ENCODE measurements around the gene MAB21L2. TPM values are rescaled to one million over a fixed set of nuclear protein-coding genes. Genes with fewer than 3 reads are reported as not detected.

MAB21L2 gene
- total RNA-seq, 5 donors from 2014 or later (not counting 1 experiment from before 2014, with no cell fraction given), result not detected

GRCh38 chr4:150584111-150584915 lies 2.4 kb downstream of the MAB21L2 start:
- Histone ChIP-seq H3K27ac (ENCODE audit: low read length) (no peak overlapping the region), H3K27me3 (replicated peaks in 1 of 2; ENCODE audit: control insufficient read depth in 2 of 2, extremely low read depth in 1 of 2, insufficient read depth in 2 of 2, low read length in 1 of 2) (no peaks in the 10 kb centered on the region), H3K36me3 (ENCODE audit: control insufficient read depth in 2 of 2, extremely low read depth in 1 of 2, insufficient read depth in 1 of 2, low read length in 1 of 2) (peaks cover 5 to 29% of the 10 kb centered on the region in 2 donors), H3K9me3 (no peaks in the 10 kb centered on the region), H3K4me1 (ENCODE audit: control insufficient read depth in 1 of 2, extremely low read depth in 1 of 2, insufficient read depth in 2 of 2, low read length in 2 of 2) (no peaks in the 10 kb centered on the region), H3K4me3 (ENCODE audit: control insufficient read depth in 1 of 2, extremely low read depth in 1 of 2, low read length in 1 of 2) (no peak overlapping the region)
- H3K27ac Mint-ChIP-seq, result no peak overlapping the region
- CTCF ChIA-PET, result no interaction called here
- no peak for ATAC-seq (replicated peaks in 1 of 4)
- peaks cover 76% of the 10 kb centered on the region for H3K36me3 Mint-ChIP-seq
- no peak overlapping the region for H3K4me3 Mint-ChIP-seq
- H3K9me3 Mint-ChIP-seq, result no peaks in the 10 kb centered on the region
- no peak for DNase-seq
- no peaks in the 10 kb centered on the region for H3K4me1 Mint-ChIP-seq
- POLR2A ChIA-PET, result no interaction called here
- 100% methylated on average over 1 of the region's 11 CpGs for WGBS (ENCODE audit: insufficient coverage)
- no peaks in the 10 kb centered on the region for H3K27me3 Mint-ChIP-seq

- Histone ChIP-seq H3K27me3 (replicated peaks in 1 of 2; ENCODE audit: control insufficient read depth in 2 of 2, extremely low read depth in 1 of 2, insufficient read depth in 2 of 2, low read length in 1 of 2) (no peaks in the 10 kb centered on the region), H3K9me3 (no peaks in the 10 kb centered on the region), H3K4me3 (ENCODE audit: control insufficient read depth in 1 of 2, extremely low read depth in 1 of 2, low read length in 1 of 2) (no peak overlapping the region), H3K4me1 (ENCODE audit: control insufficient read depth in 1 of 2, extremely low read depth in 1 of 2, insufficient read depth in 2 of 2, low read length in 2 of 2) (no peaks in the 10 kb centered on the region), H3K36me3 (ENCODE audit: control insufficient read depth in 2 of 2, extremely low read depth in 1 of 2, insufficient read depth in 1 of 2, low read length in 1 of 2) (peaks cover 5 to 34% of the 10 kb centered on the region in 2 donors), H3K27ac (ENCODE audit: low read length) (no peak overlapping the region)
- ATAC-seq (replicated peaks in 1 of 4) (no peak), DNase-seq (no peak)
- ChIA-PET POLR2A (no interaction called here), CTCF (no interaction called here)
- no CpG with 5 or more reads among the region's 1 CpG for WGBS (ENCODE audit: insufficient coverage)
- Mint-ChIP-seq H3K4me1 (no peaks in the 10 kb centered on the region), H3K36me3 (peaks cover 72% of the 10 kb centered on the region), H3K27me3 (no peaks in the 10 kb centered on the region), H3K4me3 (no peak overlapping the region), H3K9me3 (no peaks in the 10 kb centered on the region), H3K27ac (peak overlapping the region; percentile 23 to 58)
Measured at GRCh38 chr4:150585611-150586010, 3.7 kb downstream of the MAB21L2 start.

- Histone ChIP-seq H3K4me1 (ENCODE audit: control insufficient read depth in 1 of 2, extremely low read depth in 1 of 2, insufficient read depth in 2 of 2, low read length in 2 of 2) (no peaks in the 10 kb centered on the region), H3K4me3 (ENCODE audit: control insufficient read depth in 1 of 2, extremely low read depth in 1 of 2, low read length in 1 of 2) (no peak overlapping the region), H3K9me3 (no peaks in the 10 kb centered on the region), H3K27me3 (replicated peaks in 1 of 2; ENCODE audit: control insufficient read depth in 2 of 2, extremely low read depth in 1 of 2, insufficient read depth in 2 of 2, low read length in 1 of 2) (no peaks in the 10 kb centered on the region), H3K36me3 (ENCODE audit: control insufficient read depth in 2 of 2, extremely low read depth in 1 of 2, insufficient read depth in 1 of 2, low read length in 1 of 2) (peaks cover 5 to 34% of the 10 kb centered on the region in 2 donors), H3K27ac (ENCODE audit: low read length) (no peak overlapping the region)
- no peak overlapping the region for H3K4me3 Mint-ChIP-seq
- no peak for ATAC-seq (replicated peaks in 1 of 4)
- no peaks in the 10 kb centered on the region for H3K9me3 Mint-ChIP-seq
- H3K27ac Mint-ChIP-seq, result peak overlapping the region; percentile 23 to 78
- no peaks in the 10 kb centered on the region for H3K27me3 Mint-ChIP-seq
- POLR2A ChIA-PET, result no interaction called here
- H3K4me1 Mint-ChIP-seq, result no peaks in the 10 kb centered on the region
- CTCF ChIA-PET, result no interaction called here
- DNase-seq, result no peak
- peaks cover 70% of the 10 kb centered on the region for H3K36me3 Mint-ChIP-seq
Measured at GRCh38 chr4:150586162-150586810, 4.3 kb downstream of the MAB21L2 start.

GRCh38 chr4:150588316-150588715 lies 6.4 kb downstream of the MAB21L2 start:
- Mint-ChIP-seq H3K27me3 (no peaks in the 10 kb centered on the region), H3K4me3 (no peak overlapping the region), H3K4me1 (no peaks in the 10 kb centered on the region), H3K36me3 (peaks cover 50% of the 10 kb centered on the region), H3K27ac (peak overlapping the region in 1 of 2 donors; percentile 41), H3K9me3 (no peaks in the 10 kb centered on the region)
- H3K4me3 ChIP-seq (ENCODE audit: control insufficient read depth in 1 of 2, extremely low read depth in 1 of 2, low read length in 1 of 2), result no peak overlapping the region
- WGBS (ENCODE audit: insufficient coverage), result no CpG with 5 or more reads among the region's 1 CpG
- H3K9me3 ChIP-seq, result no peaks in the 10 kb centered on the region
- POLR2A ChIA-PET, result interaction anchor here (0.5 to 0.6 kb wide), 2 partner anchors 421 to 498 kb away, joined by 4 read pairs; no protein-coding TSS in a partner anchor
- CTCF ChIA-PET, result no interaction called here
- no peaks in the 10 kb centered on the region for H3K4me1 ChIP-seq (ENCODE audit: control insufficient read depth in 1 of 2, extremely low read depth in 1 of 2, insufficient read depth in 2 of 2, low read length in 2 of 2)
- no peak overlapping the region for H3K27ac ChIP-seq (ENCODE audit: low read length)
- H3K27me3 ChIP-seq (replicated peaks in 1 of 2; ENCODE audit: control insufficient read depth in 2 of 2, extremely low read depth in 1 of 2, insufficient read depth in 2 of 2, low read length in 1 of 2), result no peaks in the 10 kb centered on the region
- DNase-seq (no peak), ATAC-seq (replicated peaks in 1 of 4) (no peak)
- H3K36me3 ChIP-seq (ENCODE audit: control insufficient read depth in 2 of 2, extremely low read depth in 1 of 2, insufficient read depth in 1 of 2, low read length in 1 of 2), result peaks cover 0 to 22% of the 10 kb centered on the region in 2 donors

GRCh38 chr4:150589157-150589556 lies 7.2 kb downstream of the MAB21L2 start:
- ChIA-PET POLR2A (no interaction called here), CTCF (no interaction called here)
- Mint-ChIP-seq H3K36me3 (peaks cover 42% of the 10 kb centered on the region), H3K4me3 (no peak overlapping the region), H3K9me3 (no peaks in the 10 kb centered on the region), H3K4me1 (no peaks in the 10 kb centered on the region), H3K27me3 (no peaks in the 10 kb centered on the region), H3K27ac (no peak overlapping the region)
- no peaks in the 10 kb centered on the region for H3K27me3 ChIP-seq (replicated peaks in 1 of 2; ENCODE audit: control insufficient read depth in 2 of 2, extremely low read depth in 1 of 2, insufficient read depth in 2 of 2, low read length in 1 of 2)
- no peak overlapping the region for H3K27ac ChIP-seq (ENCODE audit: low read length)
- H3K4me1 ChIP-seq (ENCODE audit: control insufficient read depth in 1 of 2, extremely low read depth in 1 of 2, insufficient read depth in 2 of 2, low read length in 2 of 2), result no peaks in the 10 kb centered on the region
- H3K4me3 ChIP-seq (ENCODE audit: control insufficient read depth in 1 of 2, extremely low read depth in 1 of 2, low read length in 1 of 2), result no peak overlapping the region
- no CpG with 5 or more reads among the region's 2 CpGs for WGBS (ENCODE audit: insufficient coverage)
- H3K9me3 ChIP-seq, result no peaks in the 10 kb centered on the region
- H3K36me3 ChIP-seq (ENCODE audit: control insufficient read depth in 2 of 2, extremely low read depth in 1 of 2, insufficient read depth in 1 of 2, low read length in 1 of 2), result peaks cover 0 to 14% of the 10 kb centered on the region in 2 donors
- ATAC-seq (replicated peaks in 1 of 4) (no peak), DNase-seq (no peak)

- H3K27ac ChIP-seq (ENCODE audit: low read length), result no peak overlapping the region
- H3K4me1 ChIP-seq (ENCODE audit: control insufficient read depth in 1 of 2, extremely low read depth in 1 of 2, insufficient read depth in 2 of 2, low read length in 2 of 2), result no peaks in the 10 kb centered on the region
- DNase-seq, result no peak
- peaks cover 35% of the 10 kb centered on the region for H3K36me3 Mint-ChIP-seq
- no peak overlapping the region for H3K4me3 ChIP-seq (ENCODE audit: control insufficient read depth in 1 of 2, extremely low read depth in 1 of 2, low read length in 1 of 2)
- ATAC-seq (replicated peaks in 1 of 4), result no peak
- no peak overlapping the region for H3K27ac Mint-ChIP-seq
- H3K9me3 ChIP-seq, result no peaks in the 10 kb centered on the region
- 93% methylated on average over 3 of the region's 5 CpGs for WGBS (ENCODE audit: insufficient coverage)
- POLR2A ChIA-PET, result interaction anchor here in 1 of 2 donors (0.6 kb wide), 1 partner anchor 100 kb away, joined by 3 read pairs; no protein-coding TSS in a partner anchor
- CTCF ChIA-PET, result no interaction called here
- no peaks in the 10 kb centered on the region for H3K9me3 Mint-ChIP-seq
- no peaks in the 10 kb centered on the region for H3K27me3 Mint-ChIP-seq
- H3K27me3 ChIP-seq (replicated peaks in 1 of 2; ENCODE audit: control insufficient read depth in 2 of 2, extremely low read depth in 1 of 2, insufficient read depth in 2 of 2, low read length in 1 of 2), result no peaks in the 10 kb centered on the region
- H3K4me3 Mint-ChIP-seq, result no peak overlapping the region
- H3K36me3 ChIP-seq (ENCODE audit: control insufficient read depth in 2 of 2, extremely low read depth in 1 of 2, insufficient read depth in 1 of 2, low read length in 1 of 2), result peaks cover 0 to 13% of the 10 kb centered on the region in 2 donors
- no peaks in the 10 kb centered on the region for H3K4me1 Mint-ChIP-seq
Measured at GRCh38 chr4:150590631-150591030, 8.7 kb downstream of the MAB21L2 start.
